HG02885 (cell line): ENCODE data around the gene CLECL1.
"Not testable (repeated sequence)": the region's sequence is repeated elsewhere in the genome, so short reads cannot be mapped to it uniquely, and the experiment has no call there.

Source experiments
- ATAC-seq: cut with Tn5 transposase; IDR thresholded peaks from one replicate; pipeline ENCODE4 v1.9.1; 2021; ENCODE audit warnings: mild to moderate bottlenecking; ENCODE audit not compliant: unreplicated experiment, poor library complexity

CLECL1 gene

GRCh38 chr12:9752145-9752933, 19.4 kb upstream of the CLECL1 start:
- ATAC-seq, result no peak

DNA sequence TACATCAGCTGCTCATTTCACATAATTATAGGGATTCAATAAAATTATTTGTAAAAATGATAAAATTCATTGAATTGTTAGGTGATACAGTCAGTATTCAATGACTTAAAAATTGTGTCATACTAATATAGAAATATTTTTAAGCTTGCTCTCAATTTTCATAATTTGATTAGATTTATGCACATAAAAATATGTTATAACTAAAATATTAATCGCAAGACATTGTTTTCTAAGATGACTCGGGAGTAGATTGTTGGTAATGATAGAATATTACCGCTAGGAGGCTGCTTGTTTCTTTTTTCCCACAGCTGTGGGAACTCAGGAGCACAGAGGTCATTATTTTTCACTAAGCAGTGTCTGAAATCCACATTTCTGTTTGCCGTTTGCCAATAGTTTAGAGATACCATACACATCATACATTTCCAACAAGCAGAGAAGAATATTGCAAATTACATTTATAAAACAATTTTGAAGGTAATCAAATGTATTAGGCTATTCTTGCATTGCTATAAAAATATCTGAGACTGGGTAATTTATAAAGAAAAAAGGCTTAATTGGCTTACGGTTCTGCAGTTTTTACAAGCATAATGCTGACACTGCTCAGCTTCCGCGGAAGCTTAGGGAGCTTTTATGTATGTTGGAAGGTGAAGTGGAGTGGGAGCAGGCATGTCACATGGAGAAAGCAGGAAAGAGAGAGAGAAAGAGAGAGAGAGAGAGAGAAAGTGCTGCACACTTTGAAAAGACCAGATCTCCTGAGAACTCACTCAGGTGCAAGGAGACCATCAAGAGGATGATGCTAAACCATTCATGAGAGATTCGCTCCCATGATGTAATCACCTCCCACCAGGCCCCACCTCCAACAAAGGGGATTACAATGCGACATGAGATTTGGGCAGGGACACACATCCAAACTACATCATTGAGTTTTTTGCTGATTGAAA, 18.6 kb upstream of the CLECL1 start:
- no peak for ATAC-seq

DNA sequence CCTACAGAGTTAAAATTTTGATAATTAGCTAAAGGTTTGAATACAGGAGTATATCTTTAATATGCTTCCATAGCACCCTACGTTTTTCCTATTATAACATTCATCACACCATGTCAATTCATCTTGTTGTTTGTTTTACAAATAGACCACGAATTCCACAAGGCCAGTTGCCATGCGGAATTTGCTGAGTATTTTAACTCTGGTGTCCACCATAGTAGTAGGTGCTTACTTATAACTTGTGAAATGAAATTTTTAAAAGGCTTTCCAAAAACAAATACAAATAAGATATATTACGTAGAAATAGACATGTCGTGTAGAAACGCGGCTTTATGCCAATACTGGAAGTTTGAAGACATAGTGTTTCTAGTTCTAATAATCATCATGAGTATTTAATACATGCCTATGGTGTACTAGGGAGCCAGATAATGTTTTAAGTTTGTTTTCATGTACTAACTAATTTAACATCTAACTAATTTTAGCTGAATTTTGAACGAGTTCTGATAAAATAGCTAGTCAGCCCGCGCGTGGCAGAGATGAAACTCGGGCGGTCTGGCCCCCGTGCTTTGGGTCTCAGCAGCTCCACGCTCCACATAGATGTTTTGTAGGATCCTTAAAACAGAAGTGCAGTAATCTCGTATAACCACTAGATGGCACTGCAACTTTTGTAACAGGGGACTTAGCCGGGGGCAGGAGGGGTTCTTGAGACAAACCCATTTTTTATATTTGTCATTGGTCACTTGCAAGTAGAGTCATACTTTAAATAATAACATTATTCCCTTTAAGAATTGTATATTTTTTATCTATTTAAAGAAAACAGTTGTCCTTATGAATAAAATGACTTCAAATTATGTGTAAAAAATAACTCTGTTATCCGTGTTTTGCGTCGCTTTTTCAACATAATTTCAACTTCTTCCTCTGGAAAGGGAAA, 17.6 kb upstream of the CLECL1 start:
- ATAC-seq, result peak; percentile 65

DNA sequence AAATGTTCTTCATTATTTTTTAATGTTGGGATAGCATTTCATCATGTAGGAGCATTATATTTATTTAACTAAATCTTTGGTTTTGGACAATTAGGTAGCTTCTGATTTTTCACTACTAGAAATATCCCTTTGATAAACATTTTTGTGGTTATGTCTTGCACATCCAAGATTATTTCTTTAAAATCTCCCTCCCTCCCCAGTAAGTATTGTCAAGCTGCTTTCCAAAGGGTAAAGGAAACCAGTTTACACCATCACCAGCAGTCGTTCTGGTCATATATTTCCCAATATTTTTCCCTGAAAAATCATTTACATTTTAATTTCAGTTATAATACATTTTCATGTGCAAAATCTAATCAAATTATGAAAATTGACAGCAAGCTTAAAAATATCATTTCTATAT, 16.7 kb upstream of the CLECL1 start:
- ATAC-seq, result no peak

- ATAC-seq, result no peak
Observed at GRCh38 chr12:9745199-9745598, 12.3 kb upstream of the CLECL1 start.

DNA sequence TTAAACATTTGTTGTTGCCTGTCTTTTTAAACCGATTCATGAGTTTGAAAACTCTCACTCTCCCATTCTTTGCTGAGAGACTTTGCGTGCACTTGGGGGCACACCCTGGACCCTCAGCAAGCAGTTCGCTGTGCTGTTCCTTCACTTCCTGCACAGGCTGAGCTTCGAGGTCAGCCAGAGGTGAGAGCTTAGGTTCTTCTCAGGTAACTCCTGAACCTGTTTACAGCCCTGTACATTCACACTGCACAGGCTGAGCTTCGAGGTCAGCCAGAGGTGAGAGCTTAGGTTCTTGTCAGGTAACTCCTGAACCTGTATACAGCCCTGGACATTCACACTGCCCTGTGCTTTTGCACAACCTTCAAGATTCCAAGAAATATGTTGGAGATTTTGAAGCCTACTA, 9.8 kb upstream of the CLECL1 start:
- no peak for ATAC-seq

- peak; percentile 89 for ATAC-seq
Observed at GRCh38 chr12:9741726-9742125, 8.8 kb upstream of the CLECL1 start.

- no peak for ATAC-seq
Observed at GRCh38 chr12:9740106-9740750, 7.3 kb upstream of the CLECL1 start.

DNA sequence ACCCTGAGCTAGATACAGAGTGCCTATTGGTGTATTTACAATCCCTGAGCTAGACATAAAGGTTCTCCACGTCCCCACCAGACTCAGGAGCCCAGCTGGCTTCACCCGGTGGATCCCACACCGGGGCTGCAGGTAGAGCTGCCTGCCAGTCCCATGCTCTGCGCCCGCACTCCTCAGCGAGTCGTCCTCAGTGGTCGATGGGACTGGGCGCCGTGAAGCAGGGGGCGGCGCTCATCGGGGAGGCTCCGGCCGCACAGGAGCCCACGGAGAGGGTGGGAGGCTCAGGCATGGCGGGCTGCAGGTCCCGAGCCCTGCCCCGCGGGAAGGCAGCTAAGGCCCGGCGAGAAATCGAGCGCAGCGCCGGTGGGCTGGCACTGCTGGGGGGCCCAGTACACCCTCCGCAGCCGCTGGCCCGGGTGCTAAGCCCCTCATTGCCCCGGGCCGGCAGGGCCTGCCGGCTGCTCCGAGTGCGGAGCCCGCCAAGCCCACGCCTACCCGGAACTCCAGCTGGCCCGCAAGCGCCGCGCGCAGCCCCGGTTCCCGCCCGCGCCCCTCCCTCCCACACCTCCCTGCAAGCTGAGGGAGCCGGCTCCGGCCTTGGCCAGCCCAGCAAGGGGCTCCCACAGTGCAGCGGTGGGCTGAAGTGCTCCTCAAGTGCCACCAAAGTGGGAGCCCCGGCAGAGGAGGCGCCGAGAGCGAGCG, 6.7 kb upstream of the CLECL1 start:
- not testable (repeated sequence) for ATAC-seq

DNA sequence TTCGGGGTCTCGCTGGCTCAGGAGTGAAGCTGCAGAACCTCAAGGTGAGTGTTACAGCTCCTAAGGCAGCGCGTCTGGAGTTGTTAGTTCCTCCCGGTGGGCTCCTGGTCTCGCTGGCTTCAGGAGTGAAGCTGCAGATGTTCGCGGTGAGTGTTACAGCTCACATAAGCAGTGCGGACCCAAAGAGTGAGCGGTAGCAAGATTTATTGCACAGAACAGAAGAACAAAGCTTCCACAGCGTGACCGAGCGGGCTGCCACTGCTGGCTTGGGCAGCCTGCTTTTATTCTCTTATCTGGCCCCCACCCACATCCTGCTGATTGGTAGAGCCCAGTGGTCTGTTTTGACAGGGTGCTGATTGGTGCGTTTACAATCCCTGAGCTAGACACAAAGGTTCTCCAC, 6.0 kb upstream of the CLECL1 start:
- not testable (repeated sequence) for ATAC-seq

DNA sequence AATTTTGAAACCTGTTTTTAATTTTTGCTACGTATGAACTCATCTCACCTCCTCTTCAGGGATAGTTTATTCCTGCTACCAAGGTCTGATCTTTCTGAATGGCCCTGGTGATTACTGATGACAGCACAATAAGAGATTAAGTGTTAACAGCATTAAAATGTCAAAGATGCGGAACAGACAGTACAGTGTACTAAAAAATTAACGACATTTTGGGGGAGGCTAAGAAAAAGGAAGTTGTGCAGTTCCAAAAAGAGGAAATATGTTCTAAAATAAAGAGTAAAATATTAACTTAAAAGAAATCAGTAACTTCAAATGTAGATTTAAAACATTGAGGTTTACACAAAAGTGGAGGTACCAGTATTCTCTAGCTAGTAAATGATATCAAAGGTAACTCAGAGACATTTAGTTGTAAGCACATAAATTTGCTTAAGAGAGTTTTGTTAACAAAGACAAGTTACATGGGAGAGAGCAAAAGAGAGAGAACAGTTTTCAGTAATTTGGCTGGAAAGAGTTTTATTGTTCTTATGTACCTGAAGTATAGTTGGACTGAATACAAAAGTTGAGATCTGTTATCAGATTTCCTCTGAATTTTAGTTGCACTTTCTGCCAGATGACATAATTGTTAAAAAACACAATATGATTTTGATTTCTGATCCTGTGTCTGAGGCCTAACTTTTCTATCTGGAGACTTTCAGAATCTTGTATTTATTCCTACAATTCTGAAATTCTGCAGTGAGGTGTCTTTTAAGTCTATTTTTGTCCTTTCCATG, 4.2 kb upstream of the CLECL1 start:
- ATAC-seq, result no peak

DNA sequence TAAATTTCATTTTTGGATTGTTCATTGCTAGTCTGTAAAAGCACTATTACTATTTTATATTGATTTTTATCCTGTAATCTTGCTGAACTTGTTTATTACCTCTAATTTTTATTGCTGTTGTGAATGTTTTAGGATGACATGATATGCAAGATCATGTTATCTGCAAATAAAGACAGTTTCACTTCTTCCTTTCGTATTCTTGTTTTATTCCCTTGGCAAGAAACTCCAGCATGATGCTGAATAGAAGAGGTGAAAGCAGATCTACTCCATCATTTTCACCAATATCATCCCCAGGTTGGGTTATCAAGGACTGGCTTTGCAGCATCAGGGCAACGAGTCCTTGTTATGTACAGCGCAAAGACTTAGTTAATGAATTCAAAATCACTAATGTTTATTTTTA, 2.7 kb upstream of the CLECL1 start:
- ATAC-seq, result no peak

DNA sequence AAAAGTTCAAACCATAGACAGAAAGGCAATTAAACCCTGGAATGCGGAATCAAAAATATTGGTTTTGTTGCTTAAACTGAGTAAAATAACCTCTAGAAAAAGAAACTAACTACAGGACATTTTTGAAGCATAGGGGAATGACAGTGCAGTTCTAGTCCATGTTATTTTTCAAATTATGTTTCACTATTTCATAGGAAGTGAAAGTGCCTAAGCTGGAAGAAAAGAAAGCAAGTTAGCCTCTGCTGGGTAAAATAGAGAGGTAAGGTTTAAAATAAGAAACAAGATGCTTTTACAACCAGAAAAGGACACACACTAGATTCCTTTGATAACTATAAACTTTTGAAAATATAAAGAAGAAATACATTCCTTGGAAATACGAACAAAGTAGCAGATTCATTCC, 1.1 kb downstream of the CLECL1 start:
- peak; percentile 52 for ATAC-seq

DNA sequence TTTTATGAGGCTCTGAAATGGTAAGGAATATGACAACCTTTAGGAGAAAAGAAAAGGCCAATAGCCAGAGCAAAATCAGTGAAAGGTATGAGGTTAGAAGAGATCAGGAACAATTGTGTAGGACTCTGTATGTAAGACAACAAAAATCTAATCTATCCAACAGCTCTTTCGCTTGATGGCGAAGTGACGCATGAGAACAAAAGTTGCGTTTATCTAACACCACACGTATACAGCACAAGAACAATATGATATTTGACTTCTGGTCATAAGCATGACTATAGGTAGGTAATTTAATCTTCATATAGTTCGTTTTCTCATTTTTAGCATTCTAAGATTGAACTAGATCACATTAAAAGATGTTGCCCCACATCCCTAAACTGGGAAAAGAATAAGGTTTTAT, 1.5 kb downstream of the CLECL1 start:
- no peak for ATAC-seq

- ATAC-seq, result no peak
Observed at GRCh38 chr12:9730591-9730990, 2.3 kb downstream of the CLECL1 start.

GRCh38 chr12:9730011-9730410, 2.9 kb downstream of the CLECL1 start:
- peak; percentile 33 for ATAC-seq

DNA sequence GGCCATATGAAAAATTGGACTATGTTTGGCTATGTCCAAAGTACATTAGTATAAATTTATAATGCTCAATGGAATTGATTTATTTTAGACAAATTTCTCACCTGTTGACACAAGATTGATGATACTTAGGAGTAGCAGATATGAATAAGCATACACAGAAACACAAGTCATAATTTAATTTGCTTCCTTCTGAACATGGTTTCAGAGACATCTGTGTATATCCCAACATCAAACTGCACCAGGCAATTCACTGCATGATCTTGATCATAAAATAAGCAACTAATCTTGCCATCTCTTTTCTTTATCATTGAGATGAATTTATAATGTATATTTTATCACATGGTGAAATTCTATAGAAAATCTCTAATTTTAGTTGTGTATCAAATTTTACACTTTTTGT, 3.8 kb downstream of the CLECL1 start:
- ATAC-seq, result no peak

- ATAC-seq, result no peak
Observed at GRCh38 chr12:9727813-9728212, 5.1 kb downstream of the CLECL1 start.
